Neural progenitor cell (in vitro differentiated cells): ENCODE results near the gene PPARG. TPM values are rescaled to one million over a fixed set of nuclear protein-coding genes. Genes with fewer than 3 reads are reported as not detected.

Source experiments
- DNase-seq: peaks from one replicate; pipeline ENCODE4 v3.0.0-alpha.2; 2016; ENCODE audit warnings: low spot score
- H2AFZ ChIP-seq: fragments of 200-600 bp; sonication (generic); replicated peaks from 2 replicates; pipeline ENCODE4 v1.6.1; 2016; ENCODE audit warnings: antibody characterized with exemption
- H3F3A ChIP-seq: fragments of 200-600 bp; sonication (generic); 2 replicates; pipeline ENCODE4 v1.6.1; 2016; ENCODE audit warnings: antibody characterized with exemption, low read depth
- H3K27ac ChIP-seq: fragments of 200-600 bp; sonication (generic); 2 replicates; pipeline ENCODE4 v1.5.1; 2016; ENCODE audit warnings: mild to moderate bottlenecking
- H3K27me3 ChIP-seq: fragments of 200-600 bp; sonication (generic); 2 replicates; pipeline ENCODE4 v1.6.1; 2016; ENCODE audit warnings: mild to moderate bottlenecking, moderate library complexity
- H3K36me3 ChIP-seq: fragments of 200-600 bp; sonication (generic); 2 replicates; pipeline ENCODE4 v1.5.1; 2016
- H3K4me1 ChIP-seq: fragments of 200-600 bp; sonication (generic); 2 replicates; pipeline ENCODE4 v1.6.1; 2016; ENCODE audit warnings: mixed run types
- H3K4me2 ChIP-seq: fragments of 200-600 bp; sonication (generic); 2 replicates; pipeline ENCODE4 v1.6.1; 2016
- H3K4me3 ChIP-seq: fragments of 200-600 bp; sonication (generic); 2 replicates; pipeline ENCODE4 v1.5.1; 2016
- H3K79me2 ChIP-seq: fragments of 200-600 bp; sonication (generic); 2 replicates; pipeline ENCODE4 v1.6.1; 2016; ENCODE audit warnings: low read depth
- H3K9ac ChIP-seq: fragments of 200-600 bp; sonication (generic); 2 replicates; pipeline ENCODE4 v1.6.1; 2016
- H3K9me3 ChIP-seq: fragments of 200-600 bp; sonication (generic); 2 replicates; pipeline ENCODE4 v1.5.1; 2016; ENCODE audit warnings: low read depth
- H4K20me1 ChIP-seq: fragments of 200-600 bp; sonication (generic); 2 replicates; pipeline ENCODE4 v1.6.1; 2016; ENCODE audit warnings: low read depth
- H3K27ac Mint-ChIP-seq: 3 replicates; pipeline ENCODE4 v1.8.0; 2021; ENCODE audit warnings: mixed read lengths
- H3K27me3 Mint-ChIP-seq: 2 replicates; pipeline ENCODE4 v1.8.0; 2022; ENCODE audit warnings: low read depth, mild to moderate bottlenecking, inconsistent platforms, moderate library complexity, mixed read lengths; ENCODE audit not compliant: insufficient read depth
- H3K36me3 Mint-ChIP-seq: 3 replicates; pipeline ENCODE4 v1.8.0; 2021; ENCODE audit warnings: mixed read lengths
- H3K4me1 Mint-ChIP-seq: 3 replicates; pipeline ENCODE4 v1.8.0; 2021; ENCODE audit warnings: mixed read lengths
- H3K4me3 Mint-ChIP-seq: 3 replicates; pipeline ENCODE4 v1.8.0; 2021; ENCODE audit warnings: mild to moderate bottlenecking, moderate library complexity, mixed read lengths
- H3K9me3 Mint-ChIP-seq: 3 replicates; pipeline ENCODE4 v1.8.0; 2020; ENCODE audit warnings: mixed read lengths
- EZH2 ChIP-seq: fragments of 200-600 bp; sonication (generic); IDR thresholded peaks from 2 replicates; pipeline ENCODE4 v1.6.1; 2017; ENCODE audit warnings: antibody characterized with exemption, mild to moderate bottlenecking, moderate library complexity
- EZH2phosphoT487 ChIP-seq: fragments of 200-600 bp; sonication (generic); IDR thresholded peaks from 2 replicates; pipeline ENCODE4 v1.6.1; 2017; ENCODE audit warnings: antibody characterized with exemption
- total RNA-seq: library from RNA; depleted of rRNA; stranded (reverse); fragments of >200 nt; gene quantifications from 2 replicates; pipeline ENCODE4 v1.2.3, GENCODE V29; 2015; ENCODE audit warnings: low replicate concordance
- TF ChIP-seq, protein P1 (sequence below): fragments of 200-600 bp; sonication (generic); IDR thresholded peaks from 2 replicates; pipeline ENCODE4 v1.5.1; 2017; ENCODE audit warnings: antibody characterized with exemption, mild to moderate bottlenecking

The PPARG gene
- total RNA-seq, 1 donor from 2014 or later: not detected

DNA sequence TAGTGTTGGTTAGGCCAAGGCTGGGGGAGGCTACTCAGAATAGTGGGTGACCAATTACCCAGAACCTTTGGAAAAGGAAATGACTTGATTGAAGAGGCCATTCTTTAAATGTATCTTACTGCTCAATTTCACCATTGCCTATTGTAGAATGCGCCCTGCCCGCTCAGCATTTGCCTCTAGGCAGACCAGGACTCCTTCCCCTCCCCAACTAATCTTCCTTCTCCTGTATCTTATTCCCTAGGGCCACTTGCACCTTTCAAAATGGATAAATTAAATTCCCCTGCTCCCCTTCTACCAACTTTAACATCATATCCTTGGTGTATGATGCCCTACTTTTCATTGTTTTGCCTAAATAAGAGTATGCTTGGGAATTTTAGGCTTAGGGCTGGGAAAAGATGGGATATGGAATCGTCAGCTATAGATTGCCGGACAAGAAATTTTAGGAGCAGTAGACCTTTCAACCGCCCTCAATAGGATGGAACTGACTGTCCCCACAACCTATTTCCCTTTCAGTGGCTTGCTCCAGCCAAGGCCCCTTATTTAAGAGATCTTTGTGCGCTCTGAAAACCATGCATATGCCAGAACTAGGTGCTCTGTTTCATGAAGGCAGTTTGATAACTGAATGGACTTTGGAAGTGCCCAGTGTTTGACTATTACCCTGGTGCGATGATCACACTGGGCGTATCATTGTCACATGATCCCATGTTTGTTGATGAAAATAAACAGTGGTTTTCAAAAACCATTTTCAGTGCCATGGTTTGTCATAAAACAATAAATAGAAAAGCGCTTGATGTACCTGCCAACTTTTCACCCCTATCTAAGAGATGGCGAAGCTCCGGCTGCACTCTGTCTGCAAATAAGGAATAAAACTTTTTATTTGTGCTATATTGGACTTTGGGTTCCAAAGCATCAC is 121.1 kb downstream of the PPARG start:
- H4K20me1 ChIP-seq: no peaks in the 10 kb centered on the region
- TF ChIP-seq EZH2 (no peak), EZH2phosphoT487 (no peak)
- TF ChIP-seq, protein P1, sequence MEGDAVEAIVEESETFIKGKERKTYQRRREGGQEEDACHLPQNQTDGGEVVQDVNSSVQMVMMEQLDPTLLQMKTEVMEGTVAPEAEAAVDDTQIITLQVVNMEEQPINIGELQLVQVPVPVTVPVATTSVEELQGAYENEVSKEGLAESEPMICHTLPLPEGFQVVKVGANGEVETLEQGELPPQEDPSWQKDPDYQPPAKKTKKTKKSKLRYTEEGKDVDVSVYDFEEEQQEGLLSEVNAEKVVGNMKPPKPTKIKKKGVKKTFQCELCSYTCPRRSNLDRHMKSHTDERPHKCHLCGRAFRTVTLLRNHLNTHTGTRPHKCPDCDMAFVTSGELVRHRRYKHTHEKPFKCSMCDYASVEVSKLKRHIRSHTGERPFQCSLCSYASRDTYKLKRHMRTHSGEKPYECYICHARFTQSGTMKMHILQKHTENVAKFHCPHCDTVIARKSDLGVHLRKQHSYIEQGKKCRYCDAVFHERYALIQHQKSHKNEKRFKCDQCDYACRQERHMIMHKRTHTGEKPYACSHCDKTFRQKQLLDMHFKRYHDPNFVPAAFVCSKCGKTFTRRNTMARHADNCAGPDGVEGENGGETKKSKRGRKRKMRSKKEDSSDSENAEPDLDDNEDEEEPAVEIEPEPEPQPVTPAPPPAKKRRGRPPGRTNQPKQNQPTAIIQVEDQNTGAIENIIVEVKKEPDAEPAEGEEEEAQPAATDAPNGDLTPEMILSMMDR: no peak
- H3K27me3 Mint-ChIP-seq: no peaks in the 10 kb centered on the region

DNA sequence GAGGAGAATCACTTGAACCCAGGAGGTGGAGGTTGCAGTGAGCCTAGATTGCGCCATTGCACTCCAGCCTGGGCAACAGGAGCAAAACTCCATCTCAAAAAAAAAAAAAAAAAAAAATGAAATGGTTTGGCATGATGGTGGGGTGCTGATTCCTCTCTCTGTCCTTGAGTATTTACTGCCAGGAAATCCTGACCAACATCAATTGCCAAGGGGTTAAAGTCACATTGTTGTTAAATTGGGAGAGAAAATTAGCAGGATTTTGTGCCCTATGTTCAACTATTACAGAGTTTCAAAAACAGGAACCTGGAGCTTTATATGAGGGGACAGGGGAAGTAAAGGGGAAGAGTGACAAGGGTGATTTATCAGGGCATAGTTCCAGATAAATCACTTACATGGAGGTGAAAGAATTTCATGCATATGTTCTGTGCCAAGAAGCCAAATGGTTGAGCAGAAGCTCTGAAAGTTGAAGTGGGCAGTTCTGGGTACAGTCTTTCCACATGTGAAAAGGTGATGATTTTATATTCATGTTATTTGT is 124.9 kb downstream of the PPARG start:
- no peak for DNase-seq
- H3K4me1 Mint-ChIP-seq: no peaks in the 10 kb centered on the region
- TF ChIP-seq EZH2phosphoT487: no peak
- TF ChIP-seq, protein P1: no peak
- no peak for TF ChIP-seq EZH2
- no peak overlapping the region for H3K4me3 Mint-ChIP-seq
- no peaks in the 10 kb centered on the region for H3K36me3 Mint-ChIP-seq
- Histone ChIP-seq H3K4me2 (no peak overlapping the region), H3F3A (no peaks in the 10 kb centered on the region), H3K9me3 (no peaks in the 10 kb centered on the region), H3K9ac (no peak overlapping the region), H2AFZ (no peak overlapping the region), H3K4me3 (no peak overlapping the region), H3K4me1 (no peaks in the 10 kb centered on the region), H3K79me2 (no peaks in the 10 kb centered on the region), H3K36me3 (no peaks in the 10 kb centered on the region), H4K20me1 (no peaks in the 10 kb centered on the region), H3K27ac (no peak overlapping the region), H3K27me3 (no peaks in the 10 kb centered on the region)
- no peak overlapping the region for H3K27ac Mint-ChIP-seq
- H3K27me3 Mint-ChIP-seq: peaks cover 2% of the 10 kb centered on the region
- no peaks in the 10 kb centered on the region for H3K9me3 Mint-ChIP-seq

More for the DNA sequence above, 121.1 kb downstream of the PPARG start:
- H3K4me3 Mint-ChIP-seq: no peak overlapping the region
- H3K4me1 Mint-ChIP-seq: no peaks in the 10 kb centered on the region
- Histone ChIP-seq H2AFZ (no peak overlapping the region), H3K4me1 (no peaks in the 10 kb centered on the region), H3F3A (no peaks in the 10 kb centered on the region), H3K27me3 (no peaks in the 10 kb centered on the region), H3K9ac (no peak overlapping the region), H3K36me3 (no peaks in the 10 kb centered on the region), H3K9me3 (no peaks in the 10 kb centered on the region), H3K79me2 (no peaks in the 10 kb centered on the region), H3K27ac (no peak overlapping the region), H3K4me2 (no peak overlapping the region), H3K4me3 (no peak overlapping the region)
- no peak for DNase-seq
- H3K27ac Mint-ChIP-seq: no peak overlapping the region
- no peaks in the 10 kb centered on the region for H3K9me3 Mint-ChIP-seq
- no peaks in the 10 kb centered on the region for H3K36me3 Mint-ChIP-seq

DNA sequence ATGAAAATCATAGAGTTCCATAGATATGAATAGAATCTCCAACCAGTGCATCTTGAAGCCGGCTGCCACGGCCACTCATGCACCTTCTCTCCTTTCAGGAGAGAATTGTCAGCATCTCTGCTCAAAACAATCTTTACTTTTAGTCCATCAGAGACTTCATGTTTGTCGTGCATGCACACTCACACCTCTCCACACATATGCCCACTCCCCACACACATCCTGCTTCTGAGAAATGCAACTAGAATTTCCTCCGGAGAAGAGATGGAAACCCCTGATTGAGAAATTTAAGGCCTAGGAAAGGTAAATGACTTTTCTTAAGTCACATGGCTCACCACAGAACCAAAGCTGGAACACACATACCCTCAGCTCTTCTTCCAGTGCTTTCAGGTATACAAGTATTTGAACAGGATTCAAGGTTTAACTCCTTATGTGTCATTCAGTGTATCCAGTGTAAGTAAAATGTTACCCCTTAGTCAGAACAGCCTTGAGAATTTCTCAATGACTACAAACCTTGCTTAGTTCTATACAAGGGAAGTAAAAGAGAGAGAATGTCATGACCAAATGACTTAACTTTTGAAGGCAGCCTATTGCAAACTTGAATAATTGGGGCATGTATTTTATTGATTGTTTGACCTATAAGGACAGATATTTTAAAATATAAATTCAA is 126.3 kb downstream of the PPARG start:
- TF ChIP-seq, protein P1: no peak
- no peak for TF ChIP-seq EZH2
- no peak for TF ChIP-seq EZH2phosphoT487
- Histone ChIP-seq H3K4me3 (no peak overlapping the region), H2AFZ (no peak overlapping the region), H4K20me1 (no peaks in the 10 kb centered on the region), H3K79me2 (no peaks in the 10 kb centered on the region), H3K4me2 (no peak overlapping the region), H3K27ac (no peak overlapping the region), H3K4me1 (no peaks in the 10 kb centered on the region), H3F3A (no peaks in the 10 kb centered on the region), H3K36me3 (no peaks in the 10 kb centered on the region), H3K27me3 (no peaks in the 10 kb centered on the region), H3K9me3 (no peaks in the 10 kb centered on the region), H3K9ac (no peak overlapping the region)
- H3K4me1 Mint-ChIP-seq: no peaks in the 10 kb centered on the region
- no peaks in the 10 kb centered on the region for H3K36me3 Mint-ChIP-seq
- no peak for DNase-seq
- H3K27ac Mint-ChIP-seq: no peak overlapping the region
- peaks cover 2% of the 10 kb centered on the region for H3K27me3 Mint-ChIP-seq
- no peak overlapping the region for H3K4me3 Mint-ChIP-seq
- H3K9me3 Mint-ChIP-seq: no peaks in the 10 kb centered on the region
